ENCODE data around the gene PARP1.
"Not testable (repeated sequence)": the region's sequence is repeated elsewhere in the genome, so short reads cannot be mapped to it uniquely, and the experiment has no call there.

The PARP1 gene

DNA sequence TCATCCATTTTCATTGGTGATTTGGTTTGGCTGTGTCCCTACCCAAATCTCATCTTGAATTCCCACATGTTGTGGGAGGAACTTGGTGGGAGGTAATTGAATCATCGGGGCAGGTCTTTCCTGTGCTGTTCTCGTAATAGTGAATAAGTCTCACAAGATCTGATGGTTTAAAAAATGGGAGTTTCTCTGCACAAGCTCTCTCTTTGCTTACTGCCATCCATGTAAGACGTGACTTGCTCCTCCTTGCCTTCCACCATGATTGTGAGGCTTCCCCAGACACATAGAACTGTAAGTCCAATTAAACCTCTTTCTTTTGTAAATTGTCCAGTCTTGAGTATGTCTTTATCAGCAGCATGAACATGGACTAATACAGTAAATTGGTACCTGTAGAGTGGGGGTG lies 67.8 kb downstream of the PARP1 start:
- not testable (repeated sequence) for DNase-seq; H3K9me3 ChIP-seq (ENCODE audit: control insufficient read depth, low read length); H3K4me1 ChIP-seq (ENCODE audit: control insufficient read depth, insufficient read depth, low read length, poor library complexity, severe bottlenecking); H3K27me3 ChIP-seq (replicated peaks; ENCODE audit: control insufficient read depth, insufficient read depth, low read length, poor library complexity, severe bottlenecking); H3K36me3 ChIP-seq (ENCODE audit: control insufficient read depth, insufficient read depth, low read length); H3K4me3 ChIP-seq (ENCODE audit: insufficient read depth, low read depth, low read length, poor library complexity, severe bottlenecking); H3K27ac ChIP-seq (ENCODE audit: insufficient read depth, low read length, poor library complexity, severe bottlenecking)

DNA sequence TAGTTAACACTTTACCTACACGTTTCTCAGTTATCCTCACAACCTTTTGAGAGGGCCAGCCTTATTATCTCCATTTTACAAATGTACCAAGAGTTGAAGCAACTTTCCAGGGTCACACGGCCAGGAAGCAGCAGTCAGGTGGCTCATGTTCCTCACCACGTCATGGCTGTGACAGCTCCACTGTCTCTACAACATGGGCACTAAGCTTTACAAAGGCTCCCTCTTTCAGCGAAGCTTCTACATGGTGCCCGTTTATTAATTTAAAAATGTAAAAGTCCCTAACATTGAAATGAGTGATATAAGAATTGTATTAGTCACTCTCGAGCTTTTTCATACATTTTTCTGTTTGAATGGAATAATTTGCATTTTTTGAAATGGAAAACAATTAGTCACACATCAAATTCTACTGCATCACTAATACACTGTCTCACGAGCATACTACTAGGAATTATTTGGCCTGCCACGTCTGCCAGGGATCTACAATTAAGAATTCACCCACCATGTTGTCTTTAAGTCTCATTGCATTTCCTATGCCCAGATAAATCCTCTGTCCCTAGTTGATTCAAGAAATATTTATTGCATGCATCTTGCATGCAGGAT lies 70.5 kb downstream of the PARP1 start:
- Histone ChIP-seq H3K9me3 (ENCODE audit: control insufficient read depth, low read length) (no peaks in the 10 kb centered on the region), H3K27me3 (replicated peaks; ENCODE audit: control insufficient read depth, insufficient read depth, low read length, poor library complexity, severe bottlenecking) (no peaks in the 10 kb centered on the region), H3K4me1 (ENCODE audit: control insufficient read depth, insufficient read depth, low read length, poor library complexity, severe bottlenecking) (no peaks in the 10 kb centered on the region), H3K4me3 (ENCODE audit: insufficient read depth, low read depth, low read length, poor library complexity, severe bottlenecking) (no peak overlapping the region), H3K36me3 (ENCODE audit: control insufficient read depth, insufficient read depth, low read length) (no peaks in the 10 kb centered on the region), H3K27ac (ENCODE audit: insufficient read depth, low read length, poor library complexity, severe bottlenecking) (no peak overlapping the region)
- no peak for DNase-seq

DNA sequence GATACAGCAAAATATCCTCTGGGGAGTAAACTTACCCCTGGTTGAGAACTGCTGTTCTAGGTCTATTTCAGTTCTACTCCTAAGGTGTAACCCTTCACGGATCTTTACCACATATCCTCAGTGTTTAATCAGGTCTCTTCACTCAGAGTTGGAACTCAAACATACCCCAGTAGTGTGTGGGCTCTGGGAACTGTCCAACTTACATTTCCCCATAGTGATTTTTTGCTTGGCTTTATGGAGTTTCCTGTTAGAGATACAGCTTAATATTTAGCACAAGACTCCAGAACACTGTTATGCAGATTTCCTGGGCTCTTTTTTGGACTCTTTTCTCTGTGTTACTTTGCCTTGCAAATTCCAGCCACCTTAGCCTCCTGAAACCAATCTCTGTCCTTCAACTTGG lies 72.2 kb downstream of the PARP1 start:
- H3K27me3 ChIP-seq (replicated peaks; ENCODE audit: control insufficient read depth, insufficient read depth, low read length, poor library complexity, severe bottlenecking), result no peaks in the 10 kb centered on the region
- H3K4me3 ChIP-seq (ENCODE audit: insufficient read depth, low read depth, low read length, poor library complexity, severe bottlenecking), result no peak overlapping the region
- no peak for DNase-seq
- H3K9me3 ChIP-seq (ENCODE audit: control insufficient read depth, low read length), result no peaks in the 10 kb centered on the region
- no peak overlapping the region for H3K27ac ChIP-seq (ENCODE audit: insufficient read depth, low read length, poor library complexity, severe bottlenecking)
- H3K36me3 ChIP-seq (ENCODE audit: control insufficient read depth, insufficient read depth, low read length), result no peaks in the 10 kb centered on the region
- no peaks in the 10 kb centered on the region for H3K4me1 ChIP-seq (ENCODE audit: control insufficient read depth, insufficient read depth, low read length, poor library complexity, severe bottlenecking)

DNA sequence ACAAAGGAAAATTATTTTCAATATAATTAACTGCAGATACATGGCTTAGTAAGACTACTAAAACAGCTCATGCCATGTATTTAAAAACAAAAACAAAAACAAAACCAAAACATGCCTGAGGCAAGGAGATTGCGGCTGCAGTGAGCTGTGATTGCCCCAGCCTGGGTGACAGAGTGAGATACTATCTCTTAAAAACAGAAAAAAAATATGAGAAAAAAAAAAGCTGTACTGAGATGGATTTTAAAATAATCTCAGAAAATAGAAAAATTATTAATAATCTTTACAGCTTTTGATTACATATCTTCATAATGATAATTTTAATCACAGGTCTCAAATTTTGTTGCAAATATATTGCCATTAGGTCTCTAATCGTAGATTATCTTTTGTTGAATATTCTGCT lies 74.9 kb downstream of the PARP1 start:
- DNase-seq, result no peak
- H3K9me3 ChIP-seq (ENCODE audit: control insufficient read depth, low read length), result no peaks in the 10 kb centered on the region
- peak overlapping the region; percentile 19 for H3K4me3 ChIP-seq (ENCODE audit: insufficient read depth, low read depth, low read length, poor library complexity, severe bottlenecking)
- H3K36me3 ChIP-seq (ENCODE audit: control insufficient read depth, insufficient read depth, low read length), result no peaks in the 10 kb centered on the region
- H3K27me3 ChIP-seq (replicated peaks; ENCODE audit: control insufficient read depth, insufficient read depth, low read length, poor library complexity, severe bottlenecking), result no peaks in the 10 kb centered on the region
- H3K27ac ChIP-seq (ENCODE audit: insufficient read depth, low read length, poor library complexity, severe bottlenecking), result no peak overlapping the region
- H3K4me1 ChIP-seq (ENCODE audit: control insufficient read depth, insufficient read depth, low read length, poor library complexity, severe bottlenecking), result no peaks in the 10 kb centered on the region

DNA sequence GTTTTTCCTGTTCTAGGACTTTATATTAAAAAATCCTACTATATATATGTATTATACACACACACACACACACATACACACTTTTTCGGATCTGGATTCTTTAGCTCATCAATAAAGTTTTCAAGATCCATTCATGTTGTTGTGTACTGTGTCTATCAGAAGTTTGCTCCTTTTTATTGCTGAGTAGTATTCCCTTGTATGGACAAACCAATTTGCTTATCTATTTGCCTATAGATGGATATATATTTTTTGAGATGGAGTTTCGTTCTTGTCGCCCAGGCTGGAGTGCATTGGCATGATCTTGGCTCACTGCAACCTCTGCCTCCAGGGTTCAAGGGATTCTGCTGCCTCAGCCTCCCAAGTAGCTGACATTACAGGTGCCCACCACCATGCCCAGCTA lies 78.7 kb downstream of the PARP1 start:
- no peaks in the 10 kb centered on the region for H3K36me3 ChIP-seq (ENCODE audit: control insufficient read depth, insufficient read depth, low read length)
- H3K27ac ChIP-seq (ENCODE audit: insufficient read depth, low read length, poor library complexity, severe bottlenecking), result no peak overlapping the region
- H3K4me3 ChIP-seq (ENCODE audit: insufficient read depth, low read depth, low read length, poor library complexity, severe bottlenecking), result no peak overlapping the region
- no peaks in the 10 kb centered on the region for H3K9me3 ChIP-seq (ENCODE audit: control insufficient read depth, low read length)
- no peak for DNase-seq
- H3K27me3 ChIP-seq (replicated peaks; ENCODE audit: control insufficient read depth, insufficient read depth, low read length, poor library complexity, severe bottlenecking), result no peaks in the 10 kb centered on the region
- H3K4me1 ChIP-seq (ENCODE audit: control insufficient read depth, insufficient read depth, low read length, poor library complexity, severe bottlenecking), result no peaks in the 10 kb centered on the region

DNA sequence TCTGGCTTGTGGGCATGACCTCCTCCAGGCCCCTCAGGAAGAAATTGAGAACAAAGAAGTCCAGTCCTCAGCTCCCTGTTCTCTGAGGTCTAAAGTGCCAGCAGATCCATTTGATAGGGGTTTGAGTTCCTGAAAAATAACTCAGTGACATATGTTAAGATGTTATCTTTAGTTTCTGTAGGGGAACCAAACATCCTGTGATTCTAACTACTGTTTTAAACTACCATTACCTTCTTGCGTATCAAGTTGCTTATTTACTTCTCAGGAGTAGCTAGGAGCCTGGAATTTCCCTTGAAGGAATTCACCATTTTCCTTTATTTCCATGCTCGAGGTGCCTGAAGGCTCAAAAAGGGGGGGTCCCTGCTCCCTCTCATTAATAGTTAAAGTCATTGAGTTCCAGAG lies 80.1 kb downstream of the PARP1 start:
- H3K36me3 ChIP-seq (ENCODE audit: control insufficient read depth, insufficient read depth, low read length), result no peaks in the 10 kb centered on the region

DNA sequence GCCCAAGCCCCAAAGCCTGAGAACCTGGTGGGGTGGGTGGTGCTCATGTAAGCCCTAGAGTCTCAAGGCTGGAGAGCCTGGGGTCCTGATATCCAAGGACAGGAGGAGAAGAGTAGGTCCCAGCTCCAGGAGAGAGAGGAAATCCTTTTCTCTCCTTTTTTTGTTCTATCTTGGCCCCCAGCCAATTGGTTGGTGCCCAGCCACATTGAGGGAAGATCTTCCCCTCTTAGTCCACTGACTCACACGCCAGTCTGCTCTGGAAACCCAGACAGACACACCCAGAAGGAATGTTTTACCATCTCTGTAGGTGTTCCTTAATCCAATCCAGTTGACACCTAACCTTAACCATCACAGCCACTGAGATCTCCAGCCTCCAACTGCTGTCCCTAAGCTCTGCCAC lies 82.7 kb downstream of the PARP1 start:
- Histone ChIP-seq H3K4me1 (ENCODE audit: control insufficient read depth, insufficient read depth, low read length, poor library complexity, severe bottlenecking) (no peaks in the 10 kb centered on the region), H3K36me3 (ENCODE audit: control insufficient read depth, insufficient read depth, low read length) (no peaks in the 10 kb centered on the region), H3K9me3 (ENCODE audit: control insufficient read depth, low read length) (no peaks in the 10 kb centered on the region), H3K4me3 (ENCODE audit: insufficient read depth, low read depth, low read length, poor library complexity, severe bottlenecking) (no peak overlapping the region), H3K27ac (ENCODE audit: insufficient read depth, low read length, poor library complexity, severe bottlenecking) (no peak overlapping the region), H3K27me3 (replicated peaks; ENCODE audit: control insufficient read depth, insufficient read depth, low read length, poor library complexity, severe bottlenecking) (no peaks in the 10 kb centered on the region)
- DNase-seq, result no peak

More for the DNA sequence above, 80.1 kb downstream of the PARP1 start:
- H3K4me3 ChIP-seq (ENCODE audit: insufficient read depth, low read depth, low read length, poor library complexity, severe bottlenecking), result no peak overlapping the region
- no peaks in the 10 kb centered on the region for H3K9me3 ChIP-seq (ENCODE audit: control insufficient read depth, low read length)
- no peak for DNase-seq
- H3K27ac ChIP-seq (ENCODE audit: insufficient read depth, low read length, poor library complexity, severe bottlenecking), result no peak overlapping the region
- no peaks in the 10 kb centered on the region for H3K27me3 ChIP-seq (replicated peaks; ENCODE audit: control insufficient read depth, insufficient read depth, low read length, poor library complexity, severe bottlenecking)
- no peaks in the 10 kb centered on the region for H3K4me1 ChIP-seq (ENCODE audit: control insufficient read depth, insufficient read depth, low read length, poor library complexity, severe bottlenecking)

DNA sequence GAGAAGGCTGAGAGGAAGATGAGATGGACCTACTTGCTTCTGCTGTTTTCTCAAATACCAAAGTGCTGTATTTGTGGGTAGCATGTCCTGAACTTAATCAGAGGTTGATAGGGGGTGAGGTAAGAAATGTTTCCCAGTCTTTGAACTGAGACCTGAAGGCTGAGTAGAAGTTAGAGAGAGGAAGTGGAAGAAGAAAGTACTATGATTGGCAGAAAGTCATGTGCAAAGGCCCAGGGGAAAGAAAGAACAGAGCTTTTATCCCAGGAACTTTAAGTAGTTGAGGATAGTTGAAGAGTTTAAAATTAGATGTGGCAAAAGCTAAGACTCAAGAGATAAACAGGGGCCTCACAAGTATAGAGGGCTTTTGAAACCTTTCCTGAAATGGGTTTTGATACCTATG lies 83.4 kb downstream of the PARP1 start:
- Histone ChIP-seq H3K27ac (ENCODE audit: insufficient read depth, low read length, poor library complexity, severe bottlenecking) (no peak overlapping the region), H3K27me3 (replicated peaks; ENCODE audit: control insufficient read depth, insufficient read depth, low read length, poor library complexity, severe bottlenecking) (no peaks in the 10 kb centered on the region), H3K9me3 (ENCODE audit: control insufficient read depth, low read length) (no peaks in the 10 kb centered on the region), H3K4me1 (ENCODE audit: control insufficient read depth, insufficient read depth, low read length, poor library complexity, severe bottlenecking) (no peaks in the 10 kb centered on the region), H3K36me3 (ENCODE audit: control insufficient read depth, insufficient read depth, low read length) (no peaks in the 10 kb centered on the region), H3K4me3 (ENCODE audit: insufficient read depth, low read depth, low read length, poor library complexity, severe bottlenecking) (no peak overlapping the region)
- DNase-seq, result no peak

DNA sequence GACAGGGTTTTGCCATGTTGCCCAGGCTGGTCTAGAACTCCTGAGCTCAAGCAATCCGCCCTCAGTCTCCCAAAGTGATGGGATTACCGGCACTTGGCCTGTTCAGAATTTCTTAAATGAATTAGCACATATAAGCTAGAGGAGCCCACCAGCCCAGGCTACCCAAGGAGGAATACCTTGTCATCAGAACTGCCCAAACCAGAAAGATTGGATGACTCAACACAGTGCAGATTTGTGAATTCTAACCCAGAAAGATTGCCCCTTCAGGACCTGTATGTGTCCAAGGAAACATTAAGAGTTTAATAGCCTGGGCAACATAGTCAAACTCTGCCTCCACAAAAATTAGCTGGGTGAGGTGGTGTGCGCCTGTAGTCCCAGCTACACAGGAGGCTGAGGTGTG lies 84.9 kb downstream of the PARP1 start:
- no peak for DNase-seq
- Histone ChIP-seq H3K36me3 (ENCODE audit: control insufficient read depth, insufficient read depth, low read length) (no peaks in the 10 kb centered on the region), H3K27me3 (replicated peaks; ENCODE audit: control insufficient read depth, insufficient read depth, low read length, poor library complexity, severe bottlenecking) (no peaks in the 10 kb centered on the region), H3K9me3 (ENCODE audit: control insufficient read depth, low read length) (no peaks in the 10 kb centered on the region), H3K4me1 (ENCODE audit: control insufficient read depth, insufficient read depth, low read length, poor library complexity, severe bottlenecking) (no peaks in the 10 kb centered on the region), H3K4me3 (ENCODE audit: insufficient read depth, low read depth, low read length, poor library complexity, severe bottlenecking) (no peak overlapping the region), H3K27ac (ENCODE audit: insufficient read depth, low read length, poor library complexity, severe bottlenecking) (no peak overlapping the region)

DNA sequence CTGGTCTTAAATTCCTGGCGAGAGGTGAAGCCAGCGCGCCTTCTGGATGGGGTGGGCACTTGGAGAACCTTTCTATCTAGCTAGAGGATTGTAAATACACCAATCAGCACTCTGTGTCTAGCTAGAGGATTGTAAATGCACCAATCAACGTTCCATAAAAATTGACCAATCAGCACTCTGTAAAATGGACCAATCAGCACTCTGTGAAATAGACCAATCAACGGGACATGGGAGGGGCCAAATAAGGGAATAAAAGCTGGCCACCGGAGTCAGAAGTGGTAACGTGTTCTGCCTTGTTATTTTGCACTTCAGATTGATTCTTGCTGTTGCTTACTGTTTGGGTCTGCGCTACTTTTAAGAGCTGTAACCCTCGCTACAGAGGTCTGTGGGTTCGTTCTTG lies 87.0 kb downstream of the PARP1 start:
- H3K27me3 ChIP-seq (replicated peaks; ENCODE audit: control insufficient read depth, insufficient read depth, low read length, poor library complexity, severe bottlenecking), result no peaks in the 10 kb centered on the region
- no peak overlapping the region for H3K27ac ChIP-seq (ENCODE audit: insufficient read depth, low read length, poor library complexity, severe bottlenecking)
- no peaks in the 10 kb centered on the region for H3K9me3 ChIP-seq (ENCODE audit: control insufficient read depth, low read length)
- H3K4me1 ChIP-seq (ENCODE audit: control insufficient read depth, insufficient read depth, low read length, poor library complexity, severe bottlenecking), result no peaks in the 10 kb centered on the region
- H3K36me3 ChIP-seq (ENCODE audit: control insufficient read depth, insufficient read depth, low read length), result no peaks in the 10 kb centered on the region
- DNase-seq, result no peak
- no peak overlapping the region for H3K4me3 ChIP-seq (ENCODE audit: insufficient read depth, low read depth, low read length, poor library complexity, severe bottlenecking)

DNA sequence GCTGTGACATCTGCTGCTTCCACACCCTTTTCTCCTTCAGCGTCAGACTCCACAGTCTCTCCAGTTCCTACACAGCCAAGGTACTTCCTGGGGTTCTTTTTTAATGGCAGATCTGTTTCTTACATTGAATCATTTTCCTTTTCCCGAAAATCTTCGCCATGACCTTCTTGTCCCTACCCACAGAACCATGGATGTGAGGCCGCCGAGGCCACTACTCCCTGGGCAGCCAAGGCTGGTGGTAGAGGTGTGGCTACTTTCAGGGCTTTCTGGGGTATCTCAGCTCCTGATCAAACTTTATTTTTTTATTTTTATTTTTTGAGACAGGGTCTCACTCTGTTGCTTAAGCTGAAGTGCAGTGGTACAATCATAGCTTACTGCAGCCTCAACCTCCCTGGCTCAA lies 89.4 kb downstream of the PARP1 start:
- Histone ChIP-seq H3K4me3 (ENCODE audit: insufficient read depth, low read depth, low read length, poor library complexity, severe bottlenecking) (no peak overlapping the region), H3K9me3 (ENCODE audit: control insufficient read depth, low read length) (no peaks in the 10 kb centered on the region), H3K36me3 (ENCODE audit: control insufficient read depth, insufficient read depth, low read length) (no peaks in the 10 kb centered on the region), H3K27me3 (replicated peaks; ENCODE audit: control insufficient read depth, insufficient read depth, low read length, poor library complexity, severe bottlenecking) (no peaks in the 10 kb centered on the region), H3K27ac (ENCODE audit: insufficient read depth, low read length, poor library complexity, severe bottlenecking) (no peak overlapping the region), H3K4me1 (ENCODE audit: control insufficient read depth, insufficient read depth, low read length, poor library complexity, severe bottlenecking) (no peaks in the 10 kb centered on the region)
- no peak for DNase-seq
